Measurements from ENCODE around the gene CNTN3.
A peak's percentile ranks its signal among the peaks of the same experiment; 100 is the strongest.

CNTN3 gene

DNA sequence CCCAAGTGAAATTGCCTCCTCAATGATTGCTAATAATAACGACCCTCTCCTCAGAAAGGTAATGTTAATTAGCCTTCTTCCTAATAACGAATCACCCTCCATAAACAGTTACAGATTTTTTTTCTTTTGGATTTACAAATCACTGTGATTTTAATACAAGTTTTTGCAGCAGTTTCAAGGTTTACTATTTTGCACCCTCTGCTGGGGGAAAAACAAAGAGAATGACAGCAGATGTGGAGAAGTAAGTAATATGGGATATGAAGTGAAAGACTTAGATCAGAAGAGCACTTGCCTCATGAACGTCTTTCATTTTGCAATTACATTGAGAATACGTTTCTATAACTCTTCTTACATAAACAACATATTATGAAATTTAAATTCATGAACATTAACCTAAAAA, 16.1 kb upstream of the CNTN3 start:
- TF ChIP-seq CTCF (IDR thresholded peaks at IDR 0.05; ENCODE audit: insufficient read depth, low read depth, low read length, missing control alignments), result peak; percentile 32
- no peak overlapping the region for H3K4me3 ChIP-seq (ENCODE audit: low read length)
- DNase-seq (ENCODE audit: low read depth), result no peak

DNA sequence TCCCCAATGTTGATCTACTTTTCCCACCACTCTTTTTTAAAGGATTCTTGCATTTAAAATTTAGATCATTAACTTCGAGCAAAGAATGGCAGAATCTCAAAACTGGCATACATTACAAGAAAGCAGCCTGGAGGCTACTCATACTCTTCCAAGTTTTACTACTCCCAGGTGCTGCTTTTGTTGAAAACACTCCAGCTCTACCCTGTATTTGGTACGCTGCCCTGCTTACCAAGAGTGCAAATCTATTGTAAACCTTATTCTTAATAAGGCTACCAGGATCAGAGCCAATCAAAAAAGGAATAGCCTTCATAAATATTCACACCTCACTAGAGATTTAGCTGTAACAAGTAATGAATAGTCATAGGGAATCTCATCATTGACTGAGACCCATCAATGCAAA, 11.6 kb upstream of the CNTN3 start:
- no peak for DNase-seq (ENCODE audit: low read depth)
- H3K4me3 ChIP-seq (ENCODE audit: low read length), result no peak overlapping the region
- no peak for TF ChIP-seq CTCF (IDR thresholded peaks at IDR 0.05; ENCODE audit: insufficient read depth, low read depth, low read length, missing control alignments)

GRCh38 chr3:74624301-74624700, 9.8 kb upstream of the CNTN3 start:
- H3K4me3 ChIP-seq (ENCODE audit: low read length), result no peak overlapping the region
- DNase-seq (ENCODE audit: low read depth), result peak; percentile 48
- no peak for TF ChIP-seq CTCF (IDR thresholded peaks at IDR 0.05; ENCODE audit: insufficient read depth, low read depth, low read length, missing control alignments)

- no peak overlapping the region for H3K4me3 ChIP-seq (ENCODE audit: low read length)
- no peak for TF ChIP-seq CTCF (IDR thresholded peaks at IDR 0.05; ENCODE audit: insufficient read depth, low read depth, low read length, missing control alignments)
- DNase-seq (ENCODE audit: low read depth), result peak; percentile 17
Measured at GRCh38 chr3:74623261-74623836, 8.9 kb upstream of the CNTN3 start.

GRCh38 chr3:74621581-74621980, 7.1 kb upstream of the CNTN3 start:
- no peak for TF ChIP-seq CTCF (IDR thresholded peaks at IDR 0.05; ENCODE audit: insufficient read depth, low read depth, low read length, missing control alignments)
- DNase-seq (ENCODE audit: low read depth), result no peak
- no peak overlapping the region for H3K4me3 ChIP-seq (ENCODE audit: low read length)

DNA sequence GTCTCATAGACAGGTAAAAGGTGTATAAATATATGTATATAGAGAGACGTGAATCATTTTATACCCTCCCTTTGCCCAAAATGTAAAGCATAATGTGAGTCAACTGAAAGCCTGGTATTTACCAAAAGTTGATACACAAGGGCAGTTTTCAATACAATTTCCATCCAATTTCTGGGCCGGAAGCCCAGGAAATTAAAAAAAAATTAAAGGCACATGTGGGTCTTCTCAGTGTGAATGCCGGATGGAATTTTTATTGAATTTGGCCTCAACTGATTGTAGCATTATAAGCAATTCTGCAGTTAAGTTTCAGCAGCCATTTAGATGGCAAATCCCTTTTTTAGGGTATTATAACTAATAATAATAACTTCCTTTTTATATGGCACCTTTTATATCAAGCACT, 3.3 kb upstream of the CNTN3 start:
- H3K4me3 ChIP-seq (ENCODE audit: low read length), result no peak overlapping the region
- TF ChIP-seq CTCF (IDR thresholded peaks at IDR 0.05; ENCODE audit: insufficient read depth, low read depth, low read length, missing control alignments), result no peak

DNA sequence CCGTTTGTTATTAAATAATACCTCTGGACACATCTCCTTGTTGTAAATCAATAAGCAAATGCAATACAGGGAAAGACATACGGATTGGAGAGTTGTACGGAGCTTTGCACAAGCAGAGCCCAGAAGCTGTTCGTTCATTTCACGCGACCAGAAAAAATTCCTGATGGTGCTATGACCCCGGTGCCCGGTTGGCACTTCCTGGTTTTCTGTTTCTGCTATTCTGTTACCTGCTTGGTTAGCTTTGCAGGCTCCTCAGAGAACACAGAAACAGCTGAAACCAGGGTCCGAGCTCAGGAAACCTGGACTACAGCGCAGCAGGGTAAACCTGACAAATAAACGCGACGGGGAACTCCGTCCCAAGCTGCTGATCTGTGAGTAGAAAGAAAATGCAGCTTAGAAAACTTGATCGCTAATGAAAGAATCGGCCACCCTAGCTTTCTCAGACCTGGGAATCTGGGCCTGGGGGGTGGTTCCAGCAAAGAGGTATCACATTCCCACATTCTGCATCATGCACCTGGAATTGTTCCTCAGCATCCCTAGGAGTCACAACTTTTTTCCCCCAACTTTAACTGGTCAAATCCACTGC, 845 bp downstream of the CNTN3 start:
- DNase-seq (ENCODE audit: low read depth), result no peak

More for the DNA sequence above, 3.3 kb upstream of the CNTN3 start:
- DNase-seq (ENCODE audit: low read depth), result no peak

More for the DNA sequence above, 845 bp downstream of the CNTN3 start:
- peak overlapping the region; percentile 20 for H3K4me3 ChIP-seq (ENCODE audit: low read length)
- no peak for TF ChIP-seq CTCF (IDR thresholded peaks at IDR 0.05; ENCODE audit: insufficient read depth, low read depth, low read length, missing control alignments)

Measured in epithelial cell of esophagus (primary cell).